Fibroblast of skin of right quadriceps (primary cell): ENCODE results near the gene RFX3.
"Not testable (repeated sequence)": the region's sequence is repeated elsewhere in the genome, so short reads cannot be mapped to it uniquely, and the experiment has no call there.

Experiments
- DNase-seq: peaks from one replicate; pipeline ENCODE4 v3.0.0-alpha.2; 2013

RFX3 gene

GRCh38 chr9:3342159-3342777 lies 183.5 kb downstream of the RFX3 start:
- peak; percentile 81 for DNase-seq

- DNase-seq, result peak; percentile 67
Measured at GRCh38 chr9:3337515-3338225, 188.1 kb downstream of the RFX3 start.

GRCh38 chr9:3336951-3337350 lies 188.8 kb downstream of the RFX3 start:
- DNase-seq, result no peak

- DNase-seq, result peak; percentile 18
Measured at GRCh38 chr9:3332802-3333201, 193.0 kb downstream of the RFX3 start.

GRCh38 chr9:3331801-3332200 lies 194.0 kb downstream of the RFX3 start:
- DNase-seq, result no peak

GRCh38 chr9:3330792-3331420 lies 194.9 kb downstream of the RFX3 start:
- peak; percentile 68 for DNase-seq

- DNase-seq, result peak; percentile 41
Measured at GRCh38 chr9:3329361-3329760, 196.4 kb downstream of the RFX3 start.

GRCh38 chr9:3323714-3324113 lies 202.1 kb downstream of the RFX3 start:
- no peak for DNase-seq

- no peak for DNase-seq
Measured at GRCh38 chr9:3321186-3321585, 204.6 kb downstream of the RFX3 start.

GRCh38 chr9:3312595-3312994 lies 213.2 kb downstream of the RFX3 start:
- not testable (repeated sequence) for DNase-seq

- DNase-seq, result peak; percentile 3
Measured at GRCh38 chr9:3308609-3309008, 217.2 kb downstream of the RFX3 start.

GRCh38 chr9:3304388-3304787 lies 221.4 kb downstream of the RFX3 start:
- DNase-seq, result not testable (repeated sequence)

GRCh38 chr9:3299872-3300271 lies 225.9 kb downstream of the RFX3 start:
- DNase-seq, result no peak

- DNase-seq, result no peak
Measured at GRCh38 chr9:3296536-3296935, 229.3 kb downstream of the RFX3 start.

GRCh38 chr9:3292311-3292710 lies 233.5 kb downstream of the RFX3 start:
- peak; percentile 4 for DNase-seq

- DNase-seq, result no peak
Measured at GRCh38 chr9:3290231-3290840, 235.5 kb downstream of the RFX3 start.

GRCh38 chr9:3288686-3289085 lies 237.1 kb downstream of the RFX3 start:
- no peak for DNase-seq

GRCh38 chr9:3285365-3286161 lies 240.2 kb downstream of the RFX3 start:
- DNase-seq, result peak; percentile 84

GRCh38 chr9:3282365-3282764 lies 243.4 kb downstream of the RFX3 start:
- no peak for DNase-seq

- DNase-seq, result no peak
Measured at GRCh38 chr9:3281399-3281798, 244.4 kb downstream of the RFX3 start.

- DNase-seq, result no peak
Measured at GRCh38 chr9:3277200-3277599, 248.6 kb downstream of the RFX3 start.

- DNase-seq, result no peak
Measured at GRCh38 chr9:3271581-3271980, 254.2 kb downstream of the RFX3 start.

- no peak for DNase-seq
Measured at GRCh38 chr9:3271157-3271556, 254.6 kb downstream of the RFX3 start.
